ENCODE measurements around the gene PRKCE. TPM values are rescaled to one million over a fixed set of nuclear protein-coding genes. Genes with fewer than 3 reads are reported as not detected.

Gene PRKCE
- total RNA-seq, 1 experiment from 2014 or later: 21.7 TPM

GRCh38 chr2:46072101-46072820 lies 420.8 kb downstream of the PRKCE start:
- Histone ChIP-seq H3K4me3 (no peak overlapping the region), H3K27me3 (ENCODE audit: insufficient read depth, low read depth) (no peaks in the 10 kb centered on the region), H4K20me1 (ENCODE audit: insufficient read depth) (no peaks in the 10 kb centered on the region), H3K36me3 (ENCODE audit: low read depth) (no peaks in the 10 kb centered on the region), H3K9me3 (ENCODE audit: insufficient read depth, low read depth) (no peaks in the 10 kb centered on the region), H3K4me2 (peak overlapping the region; percentile 77), H2AFZ (no peak overlapping the region), H3K79me2 (ENCODE audit: low read depth) (peaks cover 15% of the 10 kb centered on the region), H3F3A (ENCODE audit: insufficient read depth, low read depth) (peaks cover 56% of the 10 kb centered on the region), H3K9me2 (ENCODE audit: insufficient read depth) (no peaks in the 10 kb centered on the region), H3K27ac (peak overlapping the region; percentile 90), H3K4me1 (replicated peaks; ENCODE audit: insufficient read depth) (peaks cover 65% of the 10 kb centered on the region)
- no TSS peak for BruUV-seq (replicated peaks)
- CTCF ChIA-PET: no interaction called here
- intact Hi-C loops (cut with micrococcal nuclease; ENCODE audit: unreplicated experiment): loop anchor here (2.0 kb wide), 1 partner anchor 227 kb away; no protein-coding TSS in a partner anchor
- no peak for TF ChIP-seq EZH2 (IDR thresholded peaks at IDR 0.05; ENCODE audit: low read depth)
- TF ChIP-seq, protein P1, sequence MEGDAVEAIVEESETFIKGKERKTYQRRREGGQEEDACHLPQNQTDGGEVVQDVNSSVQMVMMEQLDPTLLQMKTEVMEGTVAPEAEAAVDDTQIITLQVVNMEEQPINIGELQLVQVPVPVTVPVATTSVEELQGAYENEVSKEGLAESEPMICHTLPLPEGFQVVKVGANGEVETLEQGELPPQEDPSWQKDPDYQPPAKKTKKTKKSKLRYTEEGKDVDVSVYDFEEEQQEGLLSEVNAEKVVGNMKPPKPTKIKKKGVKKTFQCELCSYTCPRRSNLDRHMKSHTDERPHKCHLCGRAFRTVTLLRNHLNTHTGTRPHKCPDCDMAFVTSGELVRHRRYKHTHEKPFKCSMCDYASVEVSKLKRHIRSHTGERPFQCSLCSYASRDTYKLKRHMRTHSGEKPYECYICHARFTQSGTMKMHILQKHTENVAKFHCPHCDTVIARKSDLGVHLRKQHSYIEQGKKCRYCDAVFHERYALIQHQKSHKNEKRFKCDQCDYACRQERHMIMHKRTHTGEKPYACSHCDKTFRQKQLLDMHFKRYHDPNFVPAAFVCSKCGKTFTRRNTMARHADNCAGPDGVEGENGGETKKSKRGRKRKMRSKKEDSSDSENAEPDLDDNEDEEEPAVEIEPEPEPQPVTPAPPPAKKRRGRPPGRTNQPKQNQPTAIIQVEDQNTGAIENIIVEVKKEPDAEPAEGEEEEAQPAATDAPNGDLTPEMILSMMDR (conservative IDR thresholded peaks at IDR 0.05): no peak
- POLR2A ChIA-PET (ENCODE audit: unreplicated experiment): interaction anchor here (0.5 kb wide), 1 partner anchor 236 kb away, joined by 4 read pairs; no protein-coding TSS in a partner anchor
- DNase-seq: peak in 1 of 2 experiments; percentile 41

DNA sequence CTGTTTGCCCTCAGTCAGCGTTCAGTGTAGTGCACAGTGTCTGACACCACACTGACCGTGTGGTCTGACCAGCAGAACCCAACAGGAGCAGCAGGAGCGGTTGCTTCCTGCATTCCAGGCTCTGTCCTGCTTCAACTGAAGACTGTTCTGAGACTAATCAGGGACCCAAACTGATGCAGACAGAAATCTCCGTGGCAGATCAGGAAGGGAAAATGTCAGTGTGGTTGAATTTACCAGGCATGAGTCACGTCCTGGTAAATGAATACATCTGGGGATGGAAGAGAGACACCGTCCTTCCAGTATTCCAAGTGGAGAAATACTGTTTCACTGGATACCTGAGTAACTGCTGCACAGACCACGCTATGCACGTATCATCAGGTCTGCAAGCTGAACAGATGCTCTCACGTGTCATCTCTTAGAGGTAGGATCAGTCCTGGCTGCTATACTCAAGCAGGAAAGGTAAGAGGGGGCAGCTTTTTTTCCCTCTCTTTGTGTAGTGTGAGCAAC lies 422.1 kb downstream of the PRKCE start:
- no peaks in the 10 kb centered on the region for H3K27me3 ChIP-seq (ENCODE audit: insufficient read depth, low read depth)
- H3K4me3 ChIP-seq: peak overlapping the region; percentile 30; the same call in 1 of the 2 replicates
- BruUV-seq (replicated peaks): no TSS peak
- intact Hi-C loops (cut with micrococcal nuclease; ENCODE audit: unreplicated experiment): loop anchor here (1.0 to 2.0 kb wide), 3 partner anchors 25 to 225 kb away; no protein-coding TSS in a partner anchor
- H3K9me3 ChIP-seq (ENCODE audit: insufficient read depth, low read depth): no peaks in the 10 kb centered on the region
- peak overlapping the region; percentile 8 for H2AFZ ChIP-seq
- H3K4me1 ChIP-seq (replicated peaks; ENCODE audit: insufficient read depth): peaks cover 54% of the 10 kb centered on the region
- DNase-seq: peak; percentile 79 to 99
- peak overlapping the region; percentile 90 for H3K27ac ChIP-seq
- peaks cover 44% of the 10 kb centered on the region for H3F3A ChIP-seq (ENCODE audit: insufficient read depth, low read depth)
- no peaks in the 10 kb centered on the region for H4K20me1 ChIP-seq (ENCODE audit: insufficient read depth)
- TF ChIP-seq, protein P1 (conservative IDR thresholded peaks at IDR 0.05): no peak
- TF ChIP-seq EZH2 (IDR thresholded peaks at IDR 0.05; ENCODE audit: low read depth): no peak
- POLR2A ChIA-PET (ENCODE audit: unreplicated experiment): interaction anchor here (0.6 to 0.7 kb wide), 4 partner anchors 11 to 1077 kb away, joined by 3 to 17 read pairs (median 8); no protein-coding TSS in a partner anchor
- H3K4me2 ChIP-seq: peak overlapping the region; percentile 77
- CTCF ChIA-PET: interaction anchor here (0.7 kb wide), 3 partner anchors 234 to 416 kb away, joined by 5 to 15 read pairs (median 6); no protein-coding TSS in a partner anchor
- no peaks in the 10 kb centered on the region for H3K36me3 ChIP-seq (ENCODE audit: low read depth)
- H3K79me2 ChIP-seq (ENCODE audit: low read depth): peaks cover 15% of the 10 kb centered on the region
- H3K9me2 ChIP-seq (ENCODE audit: insufficient read depth): no peaks in the 10 kb centered on the region

- intact Hi-C loops (cut with micrococcal nuclease; ENCODE audit: unreplicated experiment): no loop called here
- BruUV-seq (replicated peaks): no TSS peak
- peaks cover 15% of the 10 kb centered on the region for H3K79me2 ChIP-seq (ENCODE audit: low read depth)
- peaks cover 35% of the 10 kb centered on the region for H3F3A ChIP-seq (ENCODE audit: insufficient read depth, low read depth)
- TF ChIP-seq, protein P1 (conservative IDR thresholded peaks at IDR 0.05): no peak
- no peak for TF ChIP-seq EZH2 (IDR thresholded peaks at IDR 0.05; ENCODE audit: low read depth)
- no peaks in the 10 kb centered on the region for H3K36me3 ChIP-seq (ENCODE audit: low read depth)
- H3K27ac ChIP-seq: peak overlapping the region; percentile 90
- H2AFZ ChIP-seq: no peak overlapping the region
- H3K4me1 ChIP-seq (replicated peaks; ENCODE audit: insufficient read depth): peaks cover 45% of the 10 kb centered on the region
- no peak for DNase-seq
- no peaks in the 10 kb centered on the region for H3K9me2 ChIP-seq (ENCODE audit: insufficient read depth)
- peak overlapping the region; percentile 77 for H3K4me2 ChIP-seq
- no peaks in the 10 kb centered on the region for H3K9me3 ChIP-seq (ENCODE audit: insufficient read depth, low read depth)
- no peaks in the 10 kb centered on the region for H4K20me1 ChIP-seq (ENCODE audit: insufficient read depth)
- 0 out of 2 replicates have a peak overlapping the region, but pooled peaks have one; percentile 30 for H3K4me3 ChIP-seq
- CTCF ChIA-PET: interaction anchor here (0.7 kb wide), 2 partner anchors 259 to 416 kb away, joined by 5 to 6 read pairs; no protein-coding TSS in a partner anchor
- H3K27me3 ChIP-seq (ENCODE audit: insufficient read depth, low read depth): no peaks in the 10 kb centered on the region
- POLR2A ChIA-PET (ENCODE audit: unreplicated experiment): interaction anchor here (0.6 kb wide), 2 partner anchors 70 to 234 kb away, joined by 3 to 6 read pairs; no protein-coding TSS in a partner anchor
Observed at GRCh38 chr2:46074501-46074900, 423.0 kb downstream of the PRKCE start.
